Gastrocnemius medialis (tissue), 4 donors: Measurements from ENCODE around the gene SAYSD1.

ENCODE experiments used
- POLR2A ChIP-seq, 2 donors: fragments of 450-650 bp; IDR thresholded peaks; one replicate each; pipeline ENCODE4 v1.6.1; 2017; ENCODE audit warnings: antibody characterized with exemption in 2 of 2, mild to moderate bottlenecking in 2 of 2, moderate library complexity in 2 of 2
- TF ChIP-seq, protein P1 (sequence below), 5 experiments: fragments of 450-650 bp in 3 of 5; fragments of 200-600 bp in 2 of 5; sonication (generic) in 2 of 5; IDR thresholded peaks in 4 of 5; conservative IDR thresholded peaks in 1 of 5; 1 replicate in 4 of 5; 2 replicates in 1 of 5; pipeline ENCODE4 v1.5.1; 2016 to 2019; ENCODE audit warnings: antibody characterized with exemption in 5 of 5, mild to moderate bottlenecking in 3 of 5, moderate library complexity in 3 of 5

DNA sequence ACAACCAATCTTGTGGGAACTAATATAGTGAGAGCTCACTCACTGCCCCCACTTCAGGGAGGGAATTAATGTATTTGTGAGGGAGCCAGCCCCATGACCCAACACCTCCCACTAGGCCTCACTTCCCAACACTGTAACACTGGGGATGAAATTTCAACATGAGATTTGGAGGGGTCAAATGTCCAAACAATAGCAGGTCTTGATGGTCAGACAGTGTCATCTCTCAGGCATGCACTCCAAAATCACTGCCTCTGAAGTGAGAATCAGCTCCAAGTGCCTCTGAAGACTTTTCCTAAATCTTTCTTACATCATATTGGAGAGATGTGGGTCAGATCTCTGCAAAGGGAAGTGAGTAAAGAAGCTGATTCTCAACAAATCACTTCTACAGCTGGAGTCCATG is 13.8 kb upstream of the SAYSD1 start:
- no peak for TF ChIP-seq POLR2A (IDR thresholded peaks at IDR 0.05)
- TF ChIP-seq, protein P1, sequence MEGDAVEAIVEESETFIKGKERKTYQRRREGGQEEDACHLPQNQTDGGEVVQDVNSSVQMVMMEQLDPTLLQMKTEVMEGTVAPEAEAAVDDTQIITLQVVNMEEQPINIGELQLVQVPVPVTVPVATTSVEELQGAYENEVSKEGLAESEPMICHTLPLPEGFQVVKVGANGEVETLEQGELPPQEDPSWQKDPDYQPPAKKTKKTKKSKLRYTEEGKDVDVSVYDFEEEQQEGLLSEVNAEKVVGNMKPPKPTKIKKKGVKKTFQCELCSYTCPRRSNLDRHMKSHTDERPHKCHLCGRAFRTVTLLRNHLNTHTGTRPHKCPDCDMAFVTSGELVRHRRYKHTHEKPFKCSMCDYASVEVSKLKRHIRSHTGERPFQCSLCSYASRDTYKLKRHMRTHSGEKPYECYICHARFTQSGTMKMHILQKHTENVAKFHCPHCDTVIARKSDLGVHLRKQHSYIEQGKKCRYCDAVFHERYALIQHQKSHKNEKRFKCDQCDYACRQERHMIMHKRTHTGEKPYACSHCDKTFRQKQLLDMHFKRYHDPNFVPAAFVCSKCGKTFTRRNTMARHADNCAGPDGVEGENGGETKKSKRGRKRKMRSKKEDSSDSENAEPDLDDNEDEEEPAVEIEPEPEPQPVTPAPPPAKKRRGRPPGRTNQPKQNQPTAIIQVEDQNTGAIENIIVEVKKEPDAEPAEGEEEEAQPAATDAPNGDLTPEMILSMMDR (IDR thresholded peaks at IDR 0.05 in 4 of 5, conservative IDR thresholded peaks at IDR 0.05 in 1 of 5), result no peak
